ENCODE data around the gene VTCN1.
"Not testable (repeated sequence)": the region's sequence is repeated elsewhere in the genome, so short reads cannot be mapped to it uniquely, and the experiment has no call there.

VTCN1 gene

GRCh38 chr1:117123274-117123673 lies 87.5 kb downstream of the VTCN1 start:
- no peak for DNase-seq (ENCODE audit: low read depth in 3 of 3)

- no peak for DNase-seq (ENCODE audit: low read depth in 3 of 3)
Measured at GRCh38 chr1:117122330-117123025, 88.2 kb downstream of the VTCN1 start.

- peak; percentile 65 to 78 (median 77) for DNase-seq (ENCODE audit: low read depth in 3 of 3)
Measured at GRCh38 chr1:117121589-117122329, 89.0 kb downstream of the VTCN1 start, which contains the start of gene TRIM45. TSS of gene TRIM45 (minus strand) at chr1:117121749. CDS start at chr1:117121201, 548 bp downstream.

DNA sequence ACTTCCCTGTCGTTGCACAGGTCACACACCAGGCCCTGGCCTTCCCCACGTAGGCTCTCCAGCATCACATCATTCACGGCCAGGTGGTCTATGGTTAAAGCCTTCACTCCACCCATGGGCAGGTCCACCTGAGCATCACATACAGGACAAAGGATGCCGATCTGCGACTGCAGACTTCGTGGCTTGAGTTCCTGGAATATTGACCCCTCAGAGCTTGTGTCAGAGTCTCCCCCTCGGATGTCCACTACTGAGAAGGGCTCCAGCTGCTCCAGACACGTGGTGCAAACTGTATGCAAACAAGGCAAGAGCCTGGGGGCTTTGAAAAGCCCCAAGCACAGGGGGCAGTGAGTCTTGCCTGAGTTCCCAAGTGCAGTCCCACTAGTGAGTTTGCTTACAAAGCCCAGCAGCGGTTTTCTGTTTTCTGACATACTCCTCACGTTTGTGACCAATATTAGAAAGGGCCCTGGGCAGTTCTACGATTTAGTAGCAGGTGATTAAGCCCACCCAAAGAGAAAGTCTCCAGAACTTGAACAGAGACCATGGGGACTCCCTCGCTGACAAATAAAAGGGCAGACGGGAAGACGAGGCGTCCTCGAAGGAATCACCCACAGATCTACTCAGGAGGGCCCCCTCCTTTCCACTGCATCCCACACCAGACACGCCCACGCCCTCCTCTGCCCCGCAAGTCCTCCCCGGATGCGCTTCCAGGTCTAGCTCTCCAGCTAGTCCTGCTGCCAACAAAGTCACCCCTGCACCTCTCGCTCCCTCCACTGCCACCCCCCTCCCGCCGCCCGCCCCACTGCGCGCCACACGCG lies 89.7 kb downstream of the VTCN1 start:
- peak in 2 of 3 donors; percentile 9 to 27 for DNase-seq (ENCODE audit: low read depth in 3 of 3)

GRCh38 chr1:117119144-117119543 lies 91.6 kb downstream of the VTCN1 start:
- not testable (repeated sequence) for DNase-seq (ENCODE audit: low read depth in 3 of 3)

DNA sequence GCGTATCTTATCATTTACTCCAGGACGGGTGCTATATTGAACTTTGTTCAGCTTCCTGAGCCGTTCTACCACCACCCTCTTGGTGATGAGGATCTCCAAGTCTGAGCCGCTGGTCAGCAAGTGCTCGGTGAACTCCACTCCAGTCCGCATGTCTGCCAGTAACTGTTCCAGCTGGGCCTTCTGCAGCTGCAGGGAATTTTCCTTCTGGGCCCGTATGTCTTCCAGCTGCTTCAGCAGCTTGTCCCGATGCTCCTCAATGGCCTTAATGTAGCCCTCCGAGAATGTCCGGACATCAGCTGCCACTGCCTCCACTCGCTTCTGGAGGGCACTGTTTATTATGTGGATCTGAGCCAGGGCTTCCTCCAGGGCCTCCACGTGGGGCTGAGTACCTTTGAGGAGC lies 92.6 kb downstream of the VTCN1 start:
- no peak for DNase-seq (ENCODE audit: low read depth in 3 of 3)

DNA sequence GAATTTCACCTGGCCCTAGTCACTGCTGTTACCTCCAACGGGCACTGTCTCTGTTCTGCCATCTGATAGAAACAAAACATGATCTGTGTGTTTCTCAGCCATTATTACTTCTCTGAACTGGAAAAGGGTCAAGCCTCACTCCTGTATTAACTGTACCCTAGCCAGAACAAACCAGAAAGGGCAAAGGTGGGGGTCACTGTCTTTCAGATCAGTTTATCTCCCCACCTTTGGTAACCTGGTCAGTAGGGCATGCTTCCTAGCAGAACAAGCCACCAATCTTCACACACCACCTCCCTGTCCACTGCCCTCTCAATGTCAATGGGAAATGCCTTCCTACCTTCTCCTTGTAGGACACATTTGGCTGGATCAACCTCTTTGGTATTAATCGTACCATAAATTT lies 93.0 kb downstream of the VTCN1 start:
- no peak for DNase-seq (ENCODE audit: low read depth in 3 of 3)

- DNase-seq (ENCODE audit: low read depth in 3 of 3), result no peak
Measured at GRCh38 chr1:117116784-117117130, 94.0 kb downstream of the VTCN1 start.

DNA sequence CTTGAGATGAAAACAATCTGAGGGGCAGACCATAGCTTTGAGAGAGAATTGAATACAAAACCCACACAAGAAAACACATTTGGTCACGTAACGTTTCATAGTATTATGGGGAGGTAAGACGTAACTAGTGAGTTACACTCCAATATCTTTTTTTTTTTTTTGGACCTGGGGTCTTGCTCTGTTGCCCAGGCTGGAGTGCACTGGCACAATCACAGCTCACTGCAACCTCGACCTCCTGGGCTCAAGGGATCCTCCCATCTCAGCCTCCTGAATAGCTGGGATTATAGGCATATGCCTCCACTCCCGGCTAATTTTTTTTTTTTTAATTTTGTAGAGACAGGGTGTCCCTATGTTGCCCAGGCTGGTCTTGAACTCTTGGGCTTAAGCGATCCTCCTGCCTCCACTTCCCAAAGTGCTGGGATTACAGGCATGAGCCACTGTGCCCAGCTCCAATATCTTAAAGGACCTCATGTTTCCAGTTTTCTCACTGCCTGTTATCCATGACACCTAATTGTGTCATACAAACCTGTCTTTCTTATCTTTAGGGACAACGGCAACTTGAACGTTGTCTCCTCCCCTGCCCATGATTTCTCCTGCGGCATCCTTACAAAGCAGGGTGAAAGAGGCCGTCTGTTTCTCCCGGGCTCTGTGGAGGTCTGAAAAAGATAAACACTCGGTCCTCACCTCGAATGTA lies 94.5 kb downstream of the VTCN1 start:
- DNase-seq (ENCODE audit: low read depth in 3 of 3), result no peak

DNA sequence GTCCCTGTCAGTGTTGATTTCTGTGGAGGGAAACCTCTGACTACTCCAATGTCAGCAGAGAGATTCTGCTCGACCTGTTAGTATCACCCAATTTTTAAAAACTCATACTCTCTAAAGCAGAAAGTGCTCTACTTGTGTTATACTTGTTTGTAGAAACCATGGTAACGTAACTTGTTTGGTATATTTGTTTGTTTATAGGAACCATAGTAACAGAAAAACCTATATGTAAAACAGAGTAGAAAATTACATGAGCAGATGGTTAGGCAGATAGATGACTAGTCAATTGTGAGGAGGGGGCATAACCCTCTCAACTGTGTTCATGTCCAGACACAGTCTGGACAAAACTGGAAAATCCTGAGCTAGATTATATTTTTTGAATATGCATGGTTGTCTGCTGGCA lies 95.8 kb downstream of the VTCN1 start:
- DNase-seq (ENCODE audit: low read depth in 3 of 3), result no peak

DNA sequence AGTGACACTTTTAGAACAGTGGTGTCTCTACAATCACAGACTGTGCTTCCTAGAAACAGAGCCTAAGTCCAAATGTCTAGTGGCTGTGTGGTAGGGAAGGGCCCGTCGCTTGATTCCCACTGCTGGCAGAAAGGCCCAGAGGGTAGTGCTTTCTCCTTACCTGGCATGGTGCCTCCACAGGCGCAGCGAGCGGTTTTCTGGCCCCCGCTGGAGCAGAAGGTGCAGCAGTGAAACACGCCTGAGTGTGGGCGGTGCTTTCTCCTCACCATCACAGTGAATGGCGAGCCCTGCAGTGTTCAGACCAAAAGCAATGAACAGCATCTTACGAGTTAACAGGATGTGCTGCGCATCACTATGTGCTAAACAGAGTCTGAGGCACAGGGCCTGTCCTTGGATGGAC lies 97.5 kb downstream of the VTCN1 start:
- DNase-seq (ENCODE audit: low read depth in 3 of 3), result no peak

DNA sequence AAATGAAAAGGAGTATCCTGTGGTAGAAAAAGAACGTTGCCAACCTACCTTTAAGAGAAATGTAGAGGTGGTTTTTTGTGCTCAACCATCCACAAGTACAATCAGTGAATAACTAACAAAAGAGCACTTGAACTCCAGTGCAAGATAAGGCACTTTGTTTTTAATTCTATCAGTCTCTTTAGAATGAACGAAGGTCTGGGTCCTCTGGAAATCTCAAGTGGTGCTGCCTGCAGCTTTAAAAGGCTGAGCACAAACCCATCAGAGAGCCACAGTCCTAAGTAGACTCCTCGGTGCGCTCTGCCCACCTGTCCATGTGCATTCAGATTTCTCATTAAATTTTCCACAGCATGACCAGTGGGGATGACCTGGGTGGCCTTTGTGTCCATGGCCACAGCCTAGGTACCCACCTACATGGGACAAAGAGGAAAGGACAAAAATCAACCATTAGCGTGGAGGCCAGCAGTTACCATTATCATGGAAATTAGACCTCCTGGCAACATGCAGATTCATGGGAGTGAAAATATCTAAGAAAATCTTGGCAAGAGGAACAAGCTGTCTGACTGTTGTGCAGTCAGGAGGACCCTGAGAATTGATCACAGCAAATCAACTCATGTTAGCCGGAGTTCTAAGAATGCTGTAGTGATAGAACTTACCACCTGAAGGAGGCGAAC lies 98.5 kb downstream of the VTCN1 start:
- DNase-seq (ENCODE audit: low read depth in 3 of 3), result no peak

DNA sequence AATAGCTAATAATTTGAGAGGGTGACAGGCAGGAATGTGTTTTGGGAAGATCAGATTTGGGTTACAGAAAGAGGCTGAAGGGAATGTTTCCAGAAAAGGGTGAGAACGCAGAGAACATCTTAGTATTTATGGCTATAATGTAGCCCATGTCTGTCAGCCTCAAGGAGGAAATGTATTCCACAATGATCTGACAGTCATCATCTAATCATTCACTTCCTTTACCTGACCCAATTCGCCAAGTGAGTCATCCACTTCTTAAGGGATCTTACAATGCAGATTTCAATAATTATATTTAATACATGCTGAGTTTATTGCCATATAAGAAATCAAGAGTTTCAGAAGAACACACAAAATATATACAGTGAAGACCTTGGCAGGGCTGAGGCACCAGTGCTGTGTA lies 100.0 kb downstream of the VTCN1 start:
- no peak for DNase-seq (ENCODE audit: low read depth in 3 of 3)

DNA sequence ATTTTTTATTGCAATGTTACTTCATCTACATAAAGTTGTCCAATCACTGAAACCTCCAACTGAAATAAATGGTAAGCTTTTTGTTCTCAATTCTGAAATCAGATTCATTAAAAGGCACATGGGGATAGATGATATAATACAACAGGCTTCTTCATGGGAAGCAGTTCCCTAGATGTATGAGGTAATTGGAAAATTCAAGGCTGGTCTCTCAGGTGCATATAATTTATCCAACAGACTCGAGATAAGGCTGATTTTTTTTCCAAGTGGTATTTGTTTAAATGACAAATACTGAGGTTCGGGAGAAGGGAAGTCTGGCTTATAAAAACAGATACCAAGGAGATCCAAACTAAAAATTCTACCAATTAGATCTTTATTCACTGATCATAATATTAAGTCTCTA lies 103.4 kb downstream of the VTCN1 start:
- DNase-seq (ENCODE audit: low read depth in 3 of 3), result no peak

DNA sequence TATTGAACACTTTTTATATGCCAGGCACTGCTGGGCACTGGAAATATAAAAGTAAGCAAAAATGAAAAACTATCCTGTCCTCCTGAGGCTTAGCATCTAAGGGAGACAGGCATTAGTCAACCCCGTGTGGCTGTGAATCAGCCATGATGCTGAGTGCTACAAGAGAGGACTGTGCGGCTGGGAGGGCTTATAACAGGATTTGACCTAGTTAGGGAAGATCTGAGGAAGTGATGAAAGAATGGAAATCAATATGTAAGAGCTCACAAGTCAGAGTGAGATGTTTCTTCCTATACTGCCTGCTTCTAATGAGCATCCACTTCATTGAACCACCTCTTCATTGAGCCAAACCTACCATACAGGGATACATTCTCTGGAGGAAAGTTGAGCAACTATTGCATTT lies 104.2 kb downstream of the VTCN1 start:
- DNase-seq (ENCODE audit: low read depth in 3 of 3), result no peak

DNA sequence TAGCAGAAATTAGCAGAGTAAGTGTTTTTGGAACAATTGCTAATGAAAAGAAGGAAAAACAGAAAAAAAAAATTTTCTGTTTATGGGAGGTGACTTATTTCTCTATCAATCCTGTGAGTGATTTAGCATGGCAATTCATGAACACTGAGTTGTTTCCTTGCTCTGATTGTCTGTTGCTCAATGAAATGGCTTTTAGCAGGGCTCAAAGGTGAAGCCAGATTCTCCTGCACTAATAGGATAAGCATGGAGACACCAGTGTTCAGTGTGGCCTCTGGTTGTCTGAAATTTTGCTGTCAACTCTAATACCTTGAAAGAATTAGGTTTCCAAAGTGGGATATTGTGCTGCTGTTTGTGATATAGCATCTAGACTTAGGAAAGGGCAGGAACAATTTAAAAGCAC lies 105.0 kb downstream of the VTCN1 start:
- DNase-seq (ENCODE audit: low read depth in 3 of 3), result no peak

- DNase-seq (ENCODE audit: low read depth in 3 of 3), result no peak
Measured at GRCh38 chr1:117104986-117105385, 105.7 kb downstream of the VTCN1 start.

GRCh38 chr1:117101858-117102257 lies 108.9 kb downstream of the VTCN1 start:
- not testable (repeated sequence) for DNase-seq (ENCODE audit: low read depth in 3 of 3)

- no peak for DNase-seq (ENCODE audit: low read depth in 3 of 3)
Measured at GRCh38 chr1:117101334-117101733, 109.4 kb downstream of the VTCN1 start.

- DNase-seq (ENCODE audit: low read depth in 3 of 3), result no peak
Measured at GRCh38 chr1:117098287-117098890, 112.3 kb downstream of the VTCN1 start.

DNA sequence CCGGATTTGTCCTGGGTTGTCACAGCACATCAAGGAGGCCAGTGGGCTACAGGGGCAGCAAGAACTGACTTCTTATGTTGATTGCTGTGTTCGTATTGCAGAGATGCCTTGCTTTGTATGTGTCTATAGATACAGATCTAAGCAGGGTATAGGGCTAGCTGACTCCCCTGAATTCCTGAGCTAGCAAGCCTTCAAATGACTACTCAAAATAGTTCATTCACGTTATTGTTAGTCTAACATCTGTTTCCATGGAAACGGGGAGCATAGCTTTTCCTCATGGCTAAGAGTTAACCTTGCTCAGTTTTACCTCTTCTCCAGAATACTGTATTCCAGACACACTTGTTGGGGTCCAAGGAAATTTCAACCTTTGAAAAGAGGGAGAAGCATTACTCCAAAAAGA lies 113.3 kb downstream of the VTCN1 start:
- DNase-seq (ENCODE audit: low read depth in 3 of 3), result no peak
